HCT116 (cell line): ENCODE results near the gene ITSN1. TPM values are rescaled to one million over a fixed set of nuclear protein-coding genes. Genes with fewer than 3 reads are reported as not detected.

Experiments used
- ATAC-seq: fragments of 200-7000 bp; cut with Tn5 transposase; 2 replicates; pipeline ENCODE4 v1.9.1; 2020; ENCODE audit warnings: mild to moderate bottlenecking, moderate library complexity
- BruUV-seq: library from RNA; stranded (reverse); fragments of 400-500 nt; replicated peaks from 2 replicates; lab custom pipeline; 2021; lab: Mats Ljungman, UMichigan
- CTCF ChIA-PET: fragments of 300-600 bp; sonication (Branson Sonifier 250); formaldehyde crosslinking; loops from one replicate; lab custom pipeline; 2021; ENCODE audit warnings: antibody characterized with exemption; lab: Charles Lee
- POLR2A ChIA-PET: fragments of 300-600, 350-600 bp; sonication (Branson Sonifier 250); formaldehyde crosslinking; loops from one replicate; lab custom pipeline; 2021; ENCODE audit warnings: antibody characterized with exemption; lab: Charles Lee
- RAD21 ChIA-PET, 2 experiments: fragments of 300-600 bp; sonication (Branson Sonifier 250); formaldehyde crosslinking; loops; one replicate each; lab custom pipeline; 2023; ENCODE audit warnings: low total read pairs in 2 of 2; ENCODE audit not compliant: uncharacterized antibody in 2 of 2, unreplicated experiment in 2 of 2, low non-redundant PET in 1 of 2; lab: Charles Lee
- DNase-seq: peaks from one replicate; pipeline ENCODE4 v3.0.0-alpha.2; 2010; ENCODE audit warnings: low read depth, low spot score
- H2AFZ ChIP-seq: fragments of 200-600 bp; shearing (Covaris generic), sonication (generic); 2 replicates; pipeline ENCODE4 v1.6.1; 2017; ENCODE audit warnings: low read depth, mixed run types, mixed read lengths, antibody characterized with exemption, low read length; ENCODE audit not compliant: poor library complexity, severe bottlenecking
- H3K27ac ChIP-seq: 2 replicates; pipeline ENCODE4 v1.5.1; 2012; ENCODE audit warnings: low read depth, low read length
- H3K27me3 ChIP-seq: fragments of 200-600 bp; sonication (generic); 2 replicates; pipeline ENCODE4 v1.6.1; 2016; ENCODE audit warnings: mixed run types, low read length, mixed read lengths; ENCODE audit not compliant: insufficient read depth
- H3K36me3 ChIP-seq, 2 experiments: fragments of 200-500 bp in 1 of 2; fragments of 200-600 bp in 1 of 2; sonication (Bioruptor generic) in 1 of 2; sonication (generic) in 1 of 2; 2 replicates each; pipeline versions ENCODE4 v1.5.1 to v1.6.1; 2014 to 2016; ENCODE audit warnings: low read length in 2 of 2, inconsistent platforms in 1 of 2, mixed read lengths in 1 of 2, mixed run types in 1 of 2; ENCODE audit not compliant: insufficient read depth in 2 of 2, control insufficient read depth in 1 of 2
- H3K4me1 ChIP-seq, 2 experiments: fragments of 200-600 bp in 1 of 2; sonication (generic) in 1 of 2; 2 replicates each; pipeline versions ENCODE4 v1.5.1 to v1.6.1; 2012 to 2017; ENCODE audit warnings: low read length in 2 of 2, inconsistent platforms in 1 of 2, mild to moderate bottlenecking in 1 of 2, mixed read lengths in 1 of 2, mixed run types in 1 of 2, moderate library complexity in 1 of 2; ENCODE audit not compliant: insufficient read depth in 2 of 2, control insufficient read depth in 1 of 2
- H3K4me2 ChIP-seq: fragments of 200-600 bp; sonication (generic); 2 replicates; pipeline ENCODE4 v1.6.1; 2017; ENCODE audit warnings: mixed run types, low read length, mixed read lengths
- H3K4me3 ChIP-seq, 2 experiments: fragments of 200-600 bp in 1 of 2; sonication (generic) in 1 of 2; replicated peaks in 1 of 2; 2 replicates each; pipeline ENCODE4 v1.5.1; 2011 to 2016; ENCODE audit warnings: low read length in 2 of 2, control low read depth in 1 of 2, low read depth in 1 of 2, mild to moderate bottlenecking in 1 of 2, mixed read lengths in 1 of 2, mixed run types in 1 of 2
- H3K79me2 ChIP-seq: fragments of 200-600 bp; sonication (generic); 2 replicates; pipeline ENCODE4 v1.6.1; 2017; ENCODE audit warnings: mild to moderate bottlenecking, mixed run types, low read length, moderate library complexity, mixed read lengths; ENCODE audit not compliant: insufficient read depth
- H3K9ac ChIP-seq: fragments of 200-600 bp; sonication (generic); 2 replicates; pipeline ENCODE4 v1.6.1; 2016; ENCODE audit warnings: low read length, mixed read lengths
- H3K9me2 ChIP-seq: fragments of 200-600 bp; sonication (generic), shearing (Covaris generic); 2 replicates; pipeline ENCODE4 v1.6.1; 2017; ENCODE audit warnings: mixed run types, mild to moderate bottlenecking, moderate library complexity; ENCODE audit not compliant: insufficient read depth
- H3K9me3 ChIP-seq, 2 experiments: fragments of 200-500 bp in 1 of 2; fragments of 200-600 bp in 1 of 2; sonication (Bioruptor generic) in 1 of 2; sonication (generic) in 1 of 2; 2 replicates each; pipeline ENCODE4 v1.6.1; 2014 to 2017; ENCODE audit warnings: low read length in 2 of 2, mixed read lengths in 2 of 2, inconsistent platforms in 1 of 2, low read depth in 1 of 2, mild to moderate bottlenecking in 1 of 2, mixed run types in 1 of 2, moderate library complexity in 1 of 2; ENCODE audit not compliant: control insufficient read depth in 1 of 2, insufficient read depth in 1 of 2
- H4K20me1 ChIP-seq: fragments of 200-600 bp; sonication (generic), shearing (Covaris generic); 2 replicates; pipeline ENCODE4 v1.6.1; 2017; ENCODE audit warnings: mixed run types, mild to moderate bottlenecking, moderate library complexity; ENCODE audit not compliant: insufficient read depth
- ELF1 ChIP-seq: IDR thresholded peaks from 2 replicates; pipeline ENCODE4 v1.6.1; 2012; ENCODE audit warnings: low read depth, borderline replicate concordance
- EZH2phosphoT487 ChIP-seq: fragments of 200-600 bp; IDR thresholded peaks from 2 replicates; pipeline ENCODE4 v1.6.1; 2018; ENCODE audit warnings: antibody characterized with exemption, borderline replicate concordance
- POLR2AphosphoS5 ChIP-seq: IDR thresholded peaks from 2 replicates; pipeline ENCODE4 v1.6.1; 2011; ENCODE audit warnings: mild to moderate bottlenecking, low read depth, low read length, moderate library complexity
- RAD21 ChIP-seq: IDR thresholded peaks from 2 replicates; pipeline ENCODE4 v1.6.1; 2012; ENCODE audit warnings: low read depth, mild to moderate bottlenecking
- REST ChIP-seq: IDR thresholded peaks from 2 replicates; pipeline ENCODE4 v1.6.1; 2012; ENCODE audit warnings: low read depth
- SIN3A ChIP-seq: IDR thresholded peaks from 2 replicates; pipeline ENCODE4 v1.6.1; 2012; ENCODE audit warnings: low read depth
- SP1 ChIP-seq: IDR thresholded peaks from 2 replicates; pipeline ENCODE4 v1.6.1; 2012; ENCODE audit warnings: low read depth
- TCF7L2 ChIP-seq: IDR thresholded peaks from 2 replicates; pipeline ENCODE4 v1.7.0; 2011; ENCODE audit warnings: borderline replicate concordance, inconsistent platforms; ENCODE audit not compliant: insufficient read depth, insufficient read length; ENCODE audit errors: extremely low read depth
- ZNF274 ChIP-seq: fragments of 200-500 bp; sonication (Bioruptor generic); IDR thresholded peaks from 2 replicates; pipeline ENCODE4 v1.6.1; 2014; ENCODE audit warnings: mild to moderate bottlenecking, low read depth, low read length, inconsistent platforms
- intact Hi-C: fragments of 100-400 bp; cut with micrococcal nuclease; formaldehyde crosslinking; loops from 2 replicates; pipeline ENCODE4 v1.10.0; 2022
- total RNA-seq: library from RNA; stranded (reverse); gene quantifications from one replicate; pipeline ENCODE4 v1.2.1, GENCODE V29; 2021; ENCODE audit not compliant: unreplicated experiment

The ITSN1 gene
- total RNA-seq, 1 experiment from 2014 or later = 25.8 TPM

- no peaks in the 10 kb centered on the region for H3K9me2 ChIP-seq
- BruUV-seq = no TSS peak
- H2AFZ ChIP-seq = no peak overlapping the region
- H3K27me3 ChIP-seq = no peaks in the 10 kb centered on the region
- no peak for TF ChIP-seq SP1
- TF ChIP-seq POLR2AphosphoS5 = no peak
- no peak for TF ChIP-seq ELF1
- TF ChIP-seq TCF7L2 = no peak
- TF ChIP-seq EZH2phosphoT487 = no peak
- TF ChIP-seq SIN3A = no peak
- no peak for TF ChIP-seq REST
- no peak for TF ChIP-seq ZNF274
- no peak for TF ChIP-seq RAD21
- no peaks in the 10 kb centered on the region for H4K20me1 ChIP-seq
- no peak overlapping the region for H3K4me3 ChIP-seq
- no peak overlapping the region for H3K9ac ChIP-seq
- H3K4me2 ChIP-seq = no peak overlapping the region
- H3K27ac ChIP-seq = no peak overlapping the region
- ATAC-seq (no peak), DNase-seq (no peak)
- CTCF ChIA-PET = no interaction called here
- RAD21 ChIA-PET = no interaction called here
- no peaks in the 10 kb centered on the region for H3K9me3 ChIP-seq
- peaks cover 3 to 9% of the 10 kb centered on the region in 2 experiments; a peak in 2 of 4 replicates for H3K4me1 ChIP-seq
- no peaks in the 10 kb centered on the region for H3K36me3 ChIP-seq
- peaks cover 33% of the 10 kb centered on the region for H3K79me2 ChIP-seq
- intact Hi-C loops = no loop called here
- POLR2A ChIA-PET = no interaction called here
These were observed 53.5 kb downstream of the ITSN1 start for GRCh38 chr21:33695813-33696212.
